HG03045 (cell line): Measurements from ENCODE around the gene IGLL1.
"Not testable (repeated sequence)": the region's sequence is repeated elsewhere in the genome, so short reads cannot be mapped to it uniquely, and the experiment has no call there.

Experiments used
- ATAC-seq: cut with Tn5 transposase; IDR thresholded peaks from one replicate; pipeline ENCODE4 v1.9.1; 2021; ENCODE audit warnings: mild to moderate bottlenecking, moderate library complexity; ENCODE audit not compliant: unreplicated experiment

The IGLL1 gene

DNA sequence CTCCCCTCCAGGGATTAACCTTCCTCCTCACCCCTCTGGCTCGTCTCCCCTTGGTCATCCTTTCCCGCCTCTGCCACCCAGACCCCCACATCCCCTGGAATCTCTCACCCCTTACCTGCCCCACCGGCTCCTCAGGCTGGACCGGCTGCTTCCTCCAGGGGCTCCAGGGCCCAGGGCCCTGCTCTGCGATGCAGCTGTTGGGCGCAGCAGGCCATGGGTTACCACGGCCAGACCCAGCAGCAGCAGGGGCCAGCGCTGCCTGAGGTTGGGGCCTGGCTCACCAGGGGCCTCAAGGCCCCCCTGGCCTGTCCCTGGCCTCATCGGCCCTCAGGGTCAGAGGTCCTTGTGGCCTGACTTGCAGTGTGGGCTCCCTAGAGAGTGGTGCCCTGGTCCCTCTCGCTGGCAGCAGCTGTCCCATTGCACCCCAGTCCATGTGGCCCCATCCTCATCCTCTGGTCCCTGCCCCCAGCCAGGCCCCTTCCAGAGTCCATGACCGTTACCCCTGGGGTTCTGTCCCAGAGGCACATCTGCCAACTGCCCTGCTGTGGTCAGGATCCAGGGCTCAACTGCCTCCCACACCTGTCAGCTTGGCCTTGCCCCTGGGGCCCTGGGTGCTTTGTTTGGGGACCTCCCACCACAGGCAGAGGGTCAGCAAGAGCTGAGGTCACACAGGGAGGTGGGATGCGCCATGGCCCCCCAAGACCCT lies at the start of gene IGLL1:
Gene IGLL1 (minus strand): TSS at position 421 of the 706 bp plus-strand sequence. CDS start 100 bp downstream, at position 321.
- ATAC-seq, result no peak

DNA sequence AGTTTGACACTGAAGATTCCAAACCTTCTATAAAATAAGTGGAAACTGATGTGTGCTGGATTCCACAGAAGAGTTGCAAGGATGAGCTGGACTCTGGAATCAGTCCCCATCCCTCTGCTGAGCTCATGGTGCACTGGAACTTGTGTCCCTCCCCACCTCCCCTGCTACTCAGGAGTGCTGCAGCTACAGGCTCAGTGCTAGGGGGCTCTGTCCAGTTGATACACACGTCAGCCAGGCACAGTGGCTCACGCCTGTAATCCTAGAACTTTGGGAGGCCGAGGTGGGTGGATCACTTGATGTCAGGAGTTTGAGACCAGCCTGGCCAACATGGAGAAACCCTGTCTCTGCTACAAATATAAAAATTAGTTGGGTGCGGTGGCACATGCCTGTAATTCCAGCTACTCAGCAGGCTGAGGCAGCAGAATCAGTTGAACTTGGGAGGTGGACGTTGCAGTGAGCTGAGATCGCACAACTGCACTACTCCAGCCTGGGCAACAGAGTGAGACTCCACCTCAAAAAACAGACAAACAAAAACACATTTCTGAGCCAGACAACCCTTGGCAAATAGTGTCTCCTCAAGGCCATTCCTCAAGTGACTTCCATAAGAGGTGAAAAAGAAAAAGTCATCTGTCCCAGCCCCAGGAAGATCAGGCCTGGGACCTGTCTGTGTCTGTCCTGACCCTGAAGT lies 48.1 kb upstream of the IGLL1 start:
- not testable (repeated sequence) for ATAC-seq

DNA sequence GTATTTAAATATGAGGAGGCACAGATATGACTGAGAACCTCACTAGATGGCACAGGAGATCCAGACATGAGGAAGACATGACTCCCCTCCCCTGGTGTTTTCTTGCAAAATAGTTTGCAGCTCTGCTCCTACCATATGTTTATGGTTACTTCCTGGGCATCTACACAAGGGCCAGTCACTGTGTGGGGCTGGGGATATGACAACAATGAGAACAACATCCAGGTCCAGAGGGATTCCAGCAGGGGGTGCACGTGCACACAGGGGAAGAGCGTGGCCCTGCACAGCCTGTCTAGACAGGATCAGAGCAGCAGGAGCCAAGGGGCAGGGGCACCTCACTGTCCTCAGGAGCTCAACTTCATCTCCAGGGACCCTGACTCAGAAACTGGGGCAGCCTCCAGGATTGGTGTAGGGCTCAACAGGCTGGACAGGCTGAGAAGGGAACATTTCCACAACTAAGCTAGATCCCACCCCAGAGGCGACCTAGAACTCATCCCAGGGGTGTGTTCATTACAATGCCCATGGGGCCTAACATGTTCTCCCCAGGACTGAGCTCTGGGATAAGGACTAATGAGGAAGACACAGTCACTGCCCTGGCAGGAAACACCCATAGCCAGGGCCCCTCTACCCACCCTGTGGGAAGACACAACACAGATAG lies 47.4 kb upstream of the IGLL1 start:
- ATAC-seq, result not testable (repeated sequence)

DNA sequence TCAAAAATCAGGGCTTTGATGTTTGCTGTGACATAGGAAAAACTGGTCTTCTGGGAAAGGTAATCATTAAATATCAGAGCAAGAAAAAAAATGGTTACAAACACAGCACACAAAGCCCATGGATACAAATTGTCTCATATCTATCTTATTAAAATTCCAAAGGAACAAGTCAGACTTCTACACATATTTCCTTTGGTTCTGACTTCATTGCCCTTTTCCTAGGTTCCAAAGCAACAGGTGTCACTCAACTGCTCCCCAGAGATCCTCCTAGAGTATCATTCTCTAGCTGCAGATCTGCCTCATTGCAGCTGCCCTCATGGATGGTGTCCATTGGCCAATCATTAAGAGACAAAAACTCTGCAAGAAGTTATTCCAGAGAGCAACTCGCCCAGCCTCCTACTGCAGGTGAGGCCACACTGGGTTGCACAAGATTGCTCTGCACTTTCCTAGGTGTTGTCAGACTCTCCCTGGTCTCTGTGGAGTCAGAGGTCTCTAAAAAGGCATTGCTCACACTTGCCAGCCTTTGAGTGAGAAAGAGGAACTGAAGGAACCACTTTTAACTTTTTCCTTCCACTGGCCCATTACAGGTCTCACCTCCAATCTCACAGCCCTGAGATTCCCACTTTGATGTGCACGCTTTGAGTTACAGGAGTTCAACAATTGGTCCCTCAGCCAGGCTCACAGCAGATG lies 46.3 kb upstream of the IGLL1 start:
- ATAC-seq, result no peak

DNA sequence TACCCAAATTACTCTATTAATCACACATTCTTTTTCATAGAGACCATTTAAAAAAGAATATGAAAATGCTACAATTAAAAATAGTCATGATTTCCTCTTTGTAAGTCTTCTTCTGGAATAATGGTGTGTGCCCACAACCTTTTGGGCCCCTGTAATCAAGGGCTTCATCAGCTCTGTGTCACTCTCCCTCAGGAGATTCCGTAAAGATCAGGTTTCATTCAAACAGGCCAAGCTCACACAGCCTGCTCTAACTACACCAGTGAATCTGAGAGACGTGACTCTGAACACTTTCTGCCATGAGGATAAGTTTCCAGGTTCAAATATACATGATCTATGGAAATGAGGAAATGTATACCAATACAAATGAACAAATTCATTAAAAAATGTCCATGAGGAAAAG lies 42.5 kb upstream of the IGLL1 start:
- ATAC-seq, result no peak

DNA sequence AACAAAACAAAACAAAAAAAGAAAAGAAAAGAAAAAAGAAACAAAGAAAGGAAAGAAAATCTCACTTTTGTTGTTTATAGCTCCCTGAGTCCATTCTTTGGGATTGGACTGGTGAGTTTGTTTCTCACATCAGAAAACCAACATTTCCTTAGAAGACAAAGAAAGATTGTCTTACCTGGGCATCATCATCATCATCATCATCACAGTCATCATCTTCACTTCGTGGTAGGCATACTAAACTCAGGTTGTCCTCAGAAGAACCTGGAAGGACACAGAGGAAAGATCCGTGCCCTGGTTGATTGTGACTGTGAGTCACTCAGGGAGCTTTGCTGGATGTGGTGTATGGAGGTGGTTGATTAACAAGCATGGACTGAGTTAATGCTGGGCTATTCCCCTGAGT lies 41.8 kb upstream of the IGLL1 start:
- ATAC-seq, result not testable (repeated sequence)

DNA sequence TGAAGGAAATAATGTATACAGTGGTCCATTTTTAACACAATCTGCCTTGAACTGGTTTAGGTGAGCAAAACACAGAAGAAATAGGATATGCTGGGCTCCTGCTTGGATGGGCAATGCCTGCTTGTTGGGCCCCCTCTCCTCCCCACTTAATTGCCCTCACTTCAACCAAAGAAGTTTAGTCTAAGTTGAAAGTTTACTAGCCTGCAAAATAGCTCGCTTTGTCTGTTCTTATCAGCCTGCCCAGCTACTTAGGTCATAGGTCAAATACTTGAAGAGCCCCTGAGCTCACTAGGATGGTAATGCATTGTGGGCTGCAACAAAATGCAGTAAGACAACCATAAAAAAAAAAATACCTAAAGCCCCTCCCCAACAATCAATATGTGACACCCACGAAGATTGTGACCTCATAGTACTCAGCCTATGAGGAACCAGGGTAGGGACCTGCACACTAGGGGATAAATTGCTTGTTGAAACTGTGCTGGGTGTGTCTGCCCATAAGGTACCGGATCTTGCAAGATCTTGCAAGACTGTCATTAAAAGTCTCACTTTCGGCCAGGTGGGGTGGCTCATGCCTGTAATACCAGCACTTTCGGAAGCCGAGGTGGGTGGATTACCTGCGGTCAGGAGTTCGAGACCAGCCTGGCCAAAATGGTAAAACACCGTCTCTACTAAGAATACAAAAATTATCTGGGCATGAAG lies 41.1 kb upstream of the IGLL1 start:
- ATAC-seq, result no peak

DNA sequence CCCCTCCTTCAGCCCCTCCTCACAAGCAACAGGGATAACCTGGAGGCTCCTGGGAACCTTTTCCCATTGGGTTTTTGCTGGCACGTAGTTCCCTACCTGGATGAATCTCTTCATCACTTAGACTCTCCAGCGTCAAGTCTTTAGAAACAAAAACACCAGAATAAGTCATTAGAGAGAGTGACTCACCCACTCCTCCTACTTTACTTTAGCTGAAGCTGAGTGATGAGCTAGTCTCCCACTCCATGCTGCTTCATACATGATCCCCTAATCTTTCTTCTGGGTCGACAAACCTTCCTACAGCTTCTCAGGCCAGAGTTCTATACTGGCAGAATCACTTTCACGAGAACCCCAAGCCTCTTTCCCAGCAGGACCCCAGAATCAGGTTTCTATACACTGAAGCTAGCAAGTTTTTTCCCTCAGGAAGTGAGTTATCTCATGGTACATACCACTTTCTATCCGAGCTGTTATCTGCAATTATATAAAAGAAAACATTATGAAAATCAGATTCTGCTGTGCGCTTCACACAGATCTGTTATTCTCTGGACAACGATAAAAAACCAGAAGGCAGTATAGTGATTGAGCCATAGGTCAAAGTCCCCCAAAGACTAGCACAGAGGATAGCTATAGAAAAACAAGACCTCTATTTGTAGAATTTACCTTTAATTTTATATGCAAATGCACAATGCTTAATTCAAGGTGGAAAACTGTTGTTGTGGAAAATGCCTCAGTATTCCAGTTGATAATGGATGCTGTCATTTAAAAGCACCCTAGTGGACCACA lies 33.3 kb upstream of the IGLL1 start:
- ATAC-seq, result no peak

DNA sequence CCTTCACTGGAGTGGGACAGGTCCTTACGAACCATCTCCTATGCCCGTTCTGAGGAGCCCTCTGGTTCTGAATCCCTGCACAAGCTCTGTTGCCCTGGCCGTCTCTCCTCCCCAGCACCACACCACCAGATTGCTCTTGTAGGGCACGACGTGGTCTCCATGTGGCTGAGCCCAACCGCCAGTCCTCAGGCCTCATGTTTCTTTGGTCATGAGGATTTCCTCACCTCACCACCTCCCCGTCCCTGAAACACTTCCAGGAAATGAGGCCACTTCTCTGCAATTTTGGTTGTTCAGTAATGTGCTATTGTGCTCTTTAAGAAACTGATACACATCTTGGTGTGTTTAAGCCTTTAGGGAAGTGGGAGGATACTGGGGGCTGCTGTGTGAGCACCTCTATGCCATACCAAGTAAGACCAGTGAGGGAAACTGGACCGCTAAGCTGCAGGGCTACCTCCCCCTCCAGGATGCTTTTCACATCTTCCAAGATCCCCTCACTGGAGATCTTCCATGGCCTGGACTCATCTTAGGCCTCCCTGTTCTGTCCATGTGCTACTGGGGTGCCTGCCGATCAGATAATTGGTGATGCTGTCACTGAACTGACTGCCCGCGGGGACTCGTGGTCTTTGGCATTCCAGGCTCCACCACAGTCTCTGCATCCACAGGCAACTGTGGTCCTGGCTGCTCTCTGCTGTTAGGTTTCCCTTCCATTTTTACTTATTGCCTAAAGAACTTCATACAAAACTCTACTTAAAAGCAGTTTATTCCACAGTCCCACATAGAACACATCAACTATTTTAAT lies 30.1 kb upstream of the IGLL1 start:
- no peak for ATAC-seq

DNA sequence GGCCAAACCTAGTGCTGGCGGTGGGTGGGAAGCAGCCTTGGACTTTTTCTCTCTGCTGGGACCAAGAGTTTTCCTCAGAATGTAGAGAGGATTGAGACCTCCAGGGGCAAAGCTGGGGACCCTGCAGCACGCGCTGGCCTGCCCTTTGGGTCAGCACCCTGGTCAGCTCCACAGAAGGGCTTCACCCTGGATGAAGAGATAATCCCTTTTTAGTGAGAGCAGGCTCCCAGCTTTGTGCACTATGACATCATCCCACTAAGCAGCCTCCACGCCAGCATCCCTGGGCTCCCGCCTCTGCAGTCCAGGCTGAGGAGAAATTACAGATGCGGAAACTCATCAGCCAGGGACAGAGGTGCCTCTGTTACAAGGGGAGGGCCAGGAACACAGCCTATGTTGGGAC lies 28.5 kb upstream of the IGLL1 start:
- no peak for ATAC-seq

DNA sequence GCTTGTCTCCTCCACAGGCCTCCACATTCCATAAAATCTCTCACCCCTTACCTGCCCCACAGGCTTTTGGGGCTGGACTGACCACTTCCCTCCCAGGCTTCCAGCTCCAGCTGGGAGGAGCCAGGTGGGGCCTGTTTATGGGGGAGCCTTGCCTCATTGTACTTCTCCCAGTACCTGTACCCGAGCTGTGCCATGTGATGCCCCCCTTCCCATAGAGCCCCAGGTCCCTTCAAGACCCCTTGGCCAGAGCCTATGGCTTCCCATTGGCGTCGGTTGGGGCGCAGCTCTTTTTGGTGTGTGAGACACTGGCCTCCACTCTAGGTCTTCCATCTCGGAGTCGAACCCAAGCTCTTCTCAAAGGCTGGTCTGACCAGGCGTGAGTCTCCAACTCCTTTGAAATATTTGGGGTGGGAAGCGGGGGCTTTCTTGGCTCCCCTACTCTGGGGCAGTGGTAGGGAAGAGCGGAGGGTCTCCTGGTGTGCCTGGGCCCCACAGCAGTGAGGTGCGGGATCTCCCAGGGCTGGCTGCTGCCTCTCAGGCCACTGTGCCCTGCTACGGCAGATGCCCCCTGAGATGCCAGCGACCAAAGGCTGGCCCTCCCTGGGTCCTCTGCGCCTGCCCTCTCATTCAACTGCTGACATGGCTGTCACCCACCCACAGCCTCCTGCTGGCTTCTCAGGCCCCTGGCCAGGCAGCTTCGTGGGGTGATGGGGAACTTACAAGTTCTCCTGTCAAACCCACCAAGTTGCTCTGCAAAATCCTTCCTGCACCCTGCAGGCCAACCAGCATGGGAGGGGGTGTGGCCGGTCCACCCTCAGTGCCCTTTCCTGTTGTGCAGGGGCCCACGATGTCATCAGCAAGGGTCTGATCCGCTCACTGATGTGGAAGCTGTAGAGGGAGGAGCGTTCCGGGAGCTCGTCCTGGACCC lies 26.4 kb upstream of the IGLL1 start:
- ATAC-seq, result no peak

DNA sequence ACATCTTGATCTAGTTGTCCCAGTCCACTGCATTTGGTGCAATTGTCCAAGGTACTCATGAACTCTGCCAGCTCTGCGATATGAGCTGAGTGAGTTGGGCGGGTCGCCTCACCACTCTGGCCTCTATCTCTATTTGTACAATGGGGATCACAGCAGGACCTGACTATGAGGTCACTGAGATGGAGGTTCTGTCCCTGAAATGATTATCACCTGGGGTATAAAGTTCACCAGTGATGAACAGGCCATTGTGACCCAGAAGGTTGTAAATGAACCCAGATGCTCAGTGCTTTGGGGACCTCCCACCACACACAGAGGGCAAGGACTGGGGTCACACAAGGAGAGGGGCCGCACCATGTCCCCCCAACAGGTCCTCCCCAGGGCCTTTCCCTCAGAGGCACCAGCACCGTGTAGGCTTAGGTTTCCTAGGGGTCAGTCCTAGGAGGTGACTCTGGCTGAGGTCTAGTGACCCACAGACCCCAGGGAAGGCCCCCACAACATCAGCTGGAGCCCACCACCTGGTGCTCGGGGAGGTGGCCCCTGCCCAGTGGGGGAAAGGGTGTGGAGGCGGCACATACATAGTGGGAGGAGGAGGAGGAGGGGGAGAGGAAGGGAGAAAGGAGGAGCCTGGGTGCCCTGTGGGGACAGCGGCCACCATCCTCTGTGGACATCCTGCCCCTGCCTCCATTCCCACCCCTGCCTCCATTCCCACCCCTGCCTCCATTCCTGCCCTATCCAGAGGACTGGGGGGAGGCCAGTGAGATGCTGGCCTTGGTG lies 25.0 kb upstream of the IGLL1 start:
- ATAC-seq, result no peak

DNA sequence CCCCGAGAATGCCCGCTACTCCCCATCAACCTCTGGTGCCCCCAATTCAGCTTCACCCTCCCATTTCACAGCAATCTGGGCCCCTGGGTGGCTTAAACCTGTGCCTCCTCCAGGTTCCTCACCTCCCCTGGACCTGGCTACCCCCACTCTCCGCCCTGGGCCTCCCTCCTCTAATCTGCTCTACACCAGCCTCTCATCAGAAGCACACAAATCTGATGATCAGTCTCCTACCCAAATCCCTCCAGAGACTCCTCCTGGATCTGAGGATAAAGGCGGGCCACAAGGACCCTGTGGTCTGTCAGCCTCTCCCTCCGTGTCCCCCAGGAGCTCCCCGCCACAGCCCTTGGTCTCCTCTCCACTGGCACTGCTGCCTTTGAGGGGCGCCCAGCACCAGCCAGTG lies 23.2 kb upstream of the IGLL1 start:
- ATAC-seq, result no peak

DNA sequence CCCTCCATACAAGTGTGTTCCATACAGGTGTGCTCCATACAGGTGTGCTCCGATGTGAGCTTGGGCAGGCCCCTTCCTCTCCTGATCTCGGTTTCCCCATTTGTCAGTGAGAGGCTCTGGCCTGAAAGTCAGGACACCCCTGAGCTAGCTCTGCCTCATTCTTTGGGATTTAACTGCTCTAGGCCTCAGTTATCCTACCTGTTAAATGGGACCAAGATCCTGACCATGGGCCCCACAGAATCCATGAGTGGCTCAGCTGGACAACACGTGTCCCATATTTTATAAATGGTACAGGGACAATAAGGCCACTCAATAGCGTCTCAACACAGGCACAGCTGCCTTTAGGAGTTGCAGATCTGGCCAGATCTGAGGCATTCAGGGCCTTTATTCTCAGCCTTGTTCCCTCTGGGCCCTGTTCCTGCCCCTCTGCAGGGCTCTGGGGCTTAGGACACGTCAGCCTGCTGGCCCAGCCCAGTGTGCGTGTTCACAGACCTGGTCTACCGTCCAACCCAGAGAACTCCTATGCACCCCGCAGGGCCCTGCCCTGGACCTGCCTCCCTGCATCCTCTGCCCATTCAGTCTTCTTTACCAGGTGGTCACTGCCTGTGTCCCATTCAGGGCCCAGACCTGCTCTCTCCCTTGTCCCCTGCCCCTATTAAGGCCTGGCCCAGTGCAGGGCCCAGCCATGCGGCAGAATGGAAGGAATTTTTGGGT lies 18.9 kb upstream of the IGLL1 start:
- ATAC-seq, result no peak

DNA sequence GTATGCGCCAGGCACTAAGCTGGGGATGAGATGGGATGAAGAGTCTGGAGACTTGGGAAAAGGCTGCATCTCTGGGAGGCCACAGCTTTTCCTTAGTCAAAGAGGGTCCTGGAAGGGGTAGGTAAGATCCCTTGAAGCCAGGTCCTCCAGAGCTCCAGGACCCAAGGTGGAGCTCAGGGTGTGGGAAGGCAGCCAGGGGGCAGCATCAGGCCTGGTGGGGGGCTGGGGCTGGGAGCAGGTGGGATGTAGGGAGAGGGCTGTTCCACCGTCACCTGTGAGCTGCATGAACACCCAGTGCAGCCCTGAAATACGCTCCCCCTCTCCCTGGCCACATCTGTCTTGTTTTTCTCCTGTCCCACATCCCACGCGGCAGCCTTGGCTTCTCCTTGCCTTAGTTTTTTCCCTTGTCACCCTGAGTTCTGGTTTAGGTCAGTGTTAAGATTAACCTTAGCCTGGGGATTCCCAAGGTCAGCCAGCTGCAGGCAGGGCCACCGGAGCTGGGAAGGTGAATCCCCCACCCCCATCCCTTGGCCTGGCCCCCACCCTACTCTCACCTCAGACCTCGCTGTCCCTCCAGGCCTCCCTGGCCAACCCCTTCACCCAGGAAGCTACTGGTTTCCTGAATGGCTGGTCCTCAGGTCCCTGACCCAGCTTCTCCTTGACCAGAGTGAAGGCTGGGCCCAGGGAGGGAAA lies 17.6 kb upstream of the IGLL1 start:
- not testable (repeated sequence) for ATAC-seq

DNA sequence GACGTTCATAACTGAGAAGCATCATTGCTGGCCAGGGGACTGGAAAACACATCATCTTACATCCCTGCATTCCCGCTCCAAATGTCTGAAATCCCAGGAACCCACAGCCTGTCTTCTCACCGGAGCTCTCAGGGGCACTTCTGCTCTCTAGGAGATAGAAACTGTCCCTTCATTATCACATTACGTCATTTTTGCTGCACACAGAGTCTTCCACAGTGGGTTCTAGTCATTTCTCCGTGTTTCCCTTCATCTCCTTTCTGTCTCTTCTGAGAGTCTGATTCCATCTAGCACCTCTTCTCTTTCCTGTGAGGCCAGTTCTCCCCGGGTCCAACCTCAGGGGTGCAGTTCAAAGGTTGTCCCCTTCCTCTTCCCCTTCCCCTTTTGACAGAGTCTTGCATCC lies 15.8 kb upstream of the IGLL1 start:
- ATAC-seq, result not testable (repeated sequence)
